M059J (cell line): Measurements from ENCODE around the gene SGK1. TPM values are rescaled to one million over a fixed set of nuclear protein-coding genes. Genes with fewer than 3 reads are reported as not detected.
"Not testable (repeated sequence)": the region's sequence is repeated elsewhere in the genome, so short reads cannot be mapped to it uniquely, and the experiment has no call there.

Experiments used
- DNase-seq: peaks from one replicate; pipeline ENCODE4 v3.0.0-alpha.2; 2012; ENCODE audit warnings: low read depth
- total RNA-seq: library from RNA; depleted of rRNA; stranded (reverse); fragments of >200 nt; shearing (Covaris generic); gene quantifications from 2 replicates; pipeline ENCODE4 v1.2.3, GENCODE V29; 2014

The SGK1 gene
- total RNA-seq, 1 experiment from 2014 or later, result 53.2 TPM

DNA sequence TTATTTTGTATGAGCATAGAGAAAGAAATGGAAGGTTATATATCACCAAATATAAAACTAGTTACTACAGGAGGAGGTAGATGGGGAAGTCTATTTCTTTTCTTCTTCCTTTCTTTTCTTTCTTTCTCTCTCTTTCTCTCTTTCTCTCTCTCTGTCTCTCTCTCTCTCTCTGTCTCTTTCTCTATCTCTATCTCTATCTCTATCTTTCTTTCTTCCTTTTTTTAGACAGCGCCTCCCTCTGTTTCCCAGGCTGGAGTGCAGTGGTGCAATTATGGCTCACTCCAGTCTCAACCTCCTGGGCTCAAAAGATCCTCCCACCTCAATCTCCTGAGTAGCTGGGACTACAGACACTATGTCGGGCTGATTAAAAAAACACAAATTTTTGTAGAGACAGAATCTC, 10.2 kb upstream of the SGK1 start:
- DNase-seq, result no peak

- not testable (repeated sequence) for DNase-seq
Measured at GRCh38 chr6:134326192-134326591, 8.3 kb upstream of the SGK1 start.

- no peak for DNase-seq
Measured at GRCh38 chr6:134324766-134325165, 6.9 kb upstream of the SGK1 start.

DNA sequence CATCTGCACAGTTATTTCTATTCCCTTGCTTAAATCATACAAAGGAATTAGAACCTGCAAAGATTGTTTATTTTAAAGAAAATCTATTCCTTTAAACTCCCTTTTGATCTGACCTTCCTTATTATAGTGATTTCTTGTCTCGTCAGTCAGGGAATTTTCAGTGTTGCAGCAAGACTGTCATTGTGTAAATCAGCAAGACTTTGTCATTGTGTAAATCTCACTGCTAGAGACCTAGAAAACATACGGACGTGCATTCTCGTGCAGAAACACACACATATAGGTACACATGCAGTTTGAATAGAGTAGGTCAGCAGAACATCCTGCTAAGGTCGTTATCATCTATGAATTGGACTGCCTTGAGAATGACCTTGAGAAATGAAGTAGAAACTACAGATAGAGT, 6.2 kb upstream of the SGK1 start:
- DNase-seq, result no peak

DNA sequence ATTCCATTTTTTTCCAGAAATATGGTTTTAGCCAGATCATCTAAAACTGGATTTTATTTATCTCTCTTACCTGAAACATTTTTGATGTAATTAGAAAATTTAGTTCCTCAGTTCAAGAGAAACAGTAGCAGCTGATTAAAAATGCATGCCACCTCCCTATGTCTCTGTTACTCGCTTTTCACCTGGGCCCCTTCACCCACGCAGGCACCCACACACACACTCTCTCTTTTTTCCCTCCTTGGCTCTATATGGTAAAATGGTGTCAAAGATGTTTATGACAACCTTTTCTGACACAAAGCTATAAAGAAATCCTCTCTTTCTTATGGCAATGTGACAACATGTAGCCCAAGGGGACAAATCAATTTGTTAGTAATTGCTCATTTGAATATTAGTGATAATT, 5.8 kb upstream of the SGK1 start:
- no peak for DNase-seq

DNA sequence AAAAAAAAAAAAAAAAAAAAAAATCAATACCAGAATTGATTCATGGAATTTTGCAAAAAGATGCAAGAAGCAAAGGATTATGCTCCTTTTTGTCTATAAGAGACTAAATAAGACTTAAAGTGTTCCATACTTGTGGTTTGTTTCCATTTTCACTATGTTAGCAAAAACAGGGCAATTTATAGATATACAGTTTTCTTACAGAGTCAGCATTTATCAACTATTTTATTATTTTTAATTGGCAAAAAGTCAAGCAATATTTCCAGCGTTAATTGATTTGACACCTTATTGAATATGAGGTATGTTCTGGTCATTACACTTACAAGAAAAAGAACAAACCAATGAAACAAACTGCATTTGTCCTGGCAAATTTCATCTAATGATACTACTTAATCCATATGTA, 5.4 kb upstream of the SGK1 start:
- no peak for DNase-seq

DNA sequence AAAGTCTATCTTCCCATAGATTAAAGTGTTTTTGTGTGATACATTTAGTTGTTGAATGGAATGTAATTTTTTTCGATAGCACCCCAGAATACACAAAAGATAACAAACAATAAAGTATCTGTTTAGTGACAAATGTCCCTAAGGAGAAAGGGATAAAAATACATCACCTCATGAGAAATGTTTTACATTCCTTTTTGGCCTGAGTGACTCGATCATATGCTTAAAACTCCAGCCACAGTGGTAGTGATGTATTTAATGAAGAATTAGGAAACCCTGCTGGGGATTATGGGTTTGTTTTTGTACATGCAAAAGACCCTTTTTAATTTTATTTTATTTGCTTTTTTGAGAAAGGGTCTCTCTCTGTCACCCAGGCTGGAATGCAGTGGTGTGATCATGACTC, 4.3 kb upstream of the SGK1 start:
- DNase-seq, result no peak

DNA sequence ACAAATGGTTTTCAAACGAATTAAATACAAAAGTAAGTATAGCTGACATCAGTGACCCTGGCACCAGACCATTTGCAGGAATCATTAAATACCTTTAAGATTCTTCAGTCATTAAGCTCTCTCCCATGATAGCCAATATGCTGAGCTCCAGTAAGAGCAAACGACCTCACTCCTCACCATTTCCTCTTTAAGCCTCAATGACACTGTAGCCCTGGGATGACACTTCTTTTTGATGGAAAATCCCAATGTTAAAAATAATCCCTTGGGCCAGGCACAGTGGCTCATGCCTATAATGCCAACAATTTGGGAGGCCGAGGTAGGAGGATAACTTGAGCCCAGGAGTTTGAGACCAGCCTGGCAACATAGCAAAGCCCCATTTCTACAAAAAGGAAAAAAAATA, 3.3 kb upstream of the SGK1 start:
- DNase-seq, result no peak

GRCh38 chr6:134319686-134320085, 1.8 kb upstream of the SGK1 start:
- DNase-seq, result not testable (repeated sequence)

DNA sequence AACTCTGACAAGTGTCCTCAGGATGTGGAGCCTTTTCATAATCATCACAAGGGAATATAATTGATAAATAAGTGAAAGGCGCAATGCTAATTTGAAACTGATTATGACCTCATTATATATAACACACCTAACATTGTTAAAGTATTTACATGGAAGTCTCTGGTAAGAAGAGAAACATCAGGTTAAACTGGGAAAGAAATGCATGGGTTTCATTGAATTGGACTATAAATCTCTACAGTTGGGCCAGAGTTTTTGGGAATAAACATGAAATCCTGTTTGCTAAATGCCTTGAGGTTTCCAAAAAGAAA, 1.0 kb upstream of the SGK1 start:
- DNase-seq, result no peak

DNA sequence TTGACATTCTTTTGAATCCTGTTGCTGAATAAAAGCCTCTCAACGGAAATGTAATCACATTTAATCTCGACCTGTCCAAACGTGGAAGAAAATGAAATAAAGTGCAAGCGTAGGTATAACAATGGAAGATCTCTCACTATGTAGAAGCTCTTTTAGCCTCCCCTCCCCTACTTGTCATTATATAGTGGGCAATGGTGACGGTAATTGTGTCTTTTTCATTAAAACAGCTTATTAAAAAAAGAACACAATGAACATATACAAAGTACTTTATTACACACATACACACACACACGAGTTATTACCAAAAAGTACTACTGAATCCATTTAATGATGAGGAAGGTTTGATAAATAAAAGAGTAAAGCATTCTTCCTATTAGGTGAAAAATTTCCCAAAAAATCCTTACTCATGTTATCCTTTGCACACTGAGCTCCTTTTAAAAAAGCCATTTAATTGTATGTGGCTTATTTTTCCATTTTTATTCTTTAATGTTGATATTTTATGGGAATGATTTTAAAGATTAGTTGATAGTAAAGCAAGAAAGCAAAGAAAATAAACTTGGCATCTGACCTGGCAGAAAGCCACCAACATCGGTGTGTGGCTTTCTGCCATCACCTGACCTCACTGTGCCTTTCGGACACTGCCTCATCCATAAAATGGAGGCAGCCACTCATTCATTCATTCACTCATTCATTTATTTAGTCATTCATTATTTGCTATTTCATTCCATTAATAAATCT, 493 bp upstream of the SGK1 start:
- DNase-seq, result no peak

- DNase-seq, result no peak
Measured at GRCh38 chr6:134316733-134317431, 1.0 kb downstream of the SGK1 start.

DNA sequence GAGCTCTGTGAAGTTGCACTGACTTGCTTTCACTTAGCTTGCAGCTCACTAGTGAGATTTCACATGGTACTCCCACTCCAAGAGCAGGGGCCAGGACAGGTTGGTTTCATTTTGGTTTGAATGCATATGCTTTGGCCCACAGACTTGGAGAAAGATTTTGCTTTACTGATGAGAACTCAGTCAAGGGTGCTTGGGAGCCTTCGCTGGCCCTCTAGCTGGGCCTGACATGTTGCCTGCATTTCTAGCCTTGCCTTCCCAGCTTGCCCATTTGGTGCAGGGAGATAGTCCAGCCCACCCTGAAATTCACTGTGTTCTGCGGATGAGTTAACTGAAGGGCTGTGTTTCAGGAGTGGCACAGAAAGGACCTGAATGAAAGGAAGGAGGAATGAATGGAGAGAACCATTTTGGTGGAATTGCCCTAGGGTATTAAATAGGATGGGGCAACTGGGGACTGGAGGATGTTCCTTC, 1.9 kb downstream of the SGK1 start:
- DNase-seq, result no peak

DNA sequence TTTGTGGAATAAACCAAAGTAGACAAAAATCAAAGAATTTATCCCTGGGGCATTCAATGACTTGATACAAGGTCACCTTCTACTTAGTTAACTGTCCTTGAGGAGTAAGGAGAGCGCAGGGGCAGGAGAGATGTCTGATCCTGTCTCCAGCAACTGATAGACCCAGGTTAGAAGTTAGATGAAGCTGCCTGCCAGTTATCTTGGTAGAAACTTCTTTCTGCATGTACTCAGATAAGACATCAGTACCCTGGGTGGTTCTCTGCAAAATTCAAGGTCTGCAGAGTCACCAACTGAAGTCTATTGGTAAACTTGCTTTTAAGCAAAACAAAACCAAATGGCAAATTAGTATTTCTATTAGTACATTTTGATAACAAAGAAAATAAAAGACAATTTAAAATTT, 2.7 kb downstream of the SGK1 start:
- DNase-seq, result no peak

DNA sequence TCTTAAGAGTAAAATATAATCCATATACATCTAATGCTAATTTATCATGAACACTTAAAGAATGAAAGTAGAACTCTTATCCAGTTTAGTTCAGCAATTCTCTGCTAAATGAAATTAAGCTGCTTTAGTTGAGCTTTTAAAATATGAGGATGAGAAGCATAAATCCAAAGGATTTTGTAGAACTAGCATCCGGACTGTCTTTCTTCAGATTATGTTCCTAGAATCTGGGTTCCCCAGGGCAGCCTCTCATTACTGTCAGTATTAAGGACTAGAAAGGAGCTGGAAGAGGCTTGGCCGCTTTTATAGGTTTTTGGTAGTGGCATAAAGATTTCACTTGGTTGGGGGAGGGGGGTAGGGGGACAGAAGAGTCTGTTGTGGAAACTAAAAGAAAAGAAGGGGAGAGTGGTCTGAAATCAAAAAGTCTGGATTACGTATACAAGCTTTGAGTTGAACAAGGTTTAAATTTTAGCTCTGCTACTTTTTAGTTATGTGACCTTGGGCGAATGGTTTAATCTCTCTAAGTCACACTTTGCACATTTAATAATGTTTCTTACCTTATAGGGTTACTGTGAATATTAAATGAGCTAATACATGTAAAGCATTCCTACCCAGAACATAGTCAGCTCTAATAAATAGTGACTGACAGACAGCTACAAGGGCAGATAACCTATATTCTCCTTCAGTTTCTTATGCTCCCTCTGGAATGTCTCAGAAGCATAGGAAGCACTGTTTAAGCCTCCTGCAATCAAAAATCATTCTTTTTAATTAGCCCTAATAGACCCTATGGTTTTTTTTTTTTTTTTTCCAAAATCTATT, 3.7 kb downstream of the SGK1 start:
- DNase-seq, result no peak

DNA sequence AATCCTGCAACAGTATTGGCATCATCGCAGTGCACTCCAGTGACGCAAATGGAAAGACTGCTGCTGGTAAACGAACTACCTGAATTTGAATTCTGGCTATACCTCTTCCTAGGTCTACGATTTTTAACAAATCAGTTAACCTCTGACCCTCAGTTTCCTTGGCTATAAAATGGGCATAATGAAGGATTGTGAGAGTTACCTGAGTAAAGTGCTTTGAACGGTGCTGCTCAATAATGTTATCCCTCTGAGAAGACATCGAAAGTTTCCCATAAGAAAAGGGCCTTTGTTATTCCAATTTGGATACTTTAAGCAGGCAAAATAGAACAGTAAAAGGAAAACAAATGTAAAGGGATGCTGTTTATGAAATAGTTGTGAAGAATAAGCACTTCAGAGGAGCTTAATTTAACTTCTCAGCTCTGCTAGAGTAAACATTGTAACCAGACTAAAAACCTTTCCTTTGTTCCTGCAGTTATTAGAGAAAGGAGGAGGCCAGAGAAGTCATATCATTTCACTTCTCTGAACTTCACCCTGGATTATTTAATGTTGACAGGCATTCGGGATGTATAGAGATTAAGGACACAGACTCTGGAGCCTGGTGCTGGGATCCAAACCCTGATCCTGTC, 5.8 kb downstream of the SGK1 start:
- DNase-seq, result no peak

DNA sequence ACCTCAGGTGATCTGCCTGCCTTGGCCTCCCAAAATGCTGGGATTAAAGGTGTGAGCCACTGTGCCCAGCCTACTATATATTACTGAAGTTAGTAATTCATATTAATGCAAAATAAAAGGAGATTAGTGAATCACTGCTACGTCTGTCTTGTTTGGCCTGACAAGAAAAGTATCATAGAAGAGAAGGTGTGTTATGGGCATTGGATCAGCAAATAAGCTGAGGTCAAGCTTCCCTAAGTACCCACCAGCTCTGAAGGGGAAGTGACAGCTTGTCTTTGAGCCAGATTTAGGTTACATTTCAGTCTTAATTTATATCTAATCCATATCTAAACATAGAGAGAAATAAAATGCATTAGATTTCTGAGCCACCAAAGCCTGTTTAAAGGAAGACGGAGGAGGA, 7.1 kb downstream of the SGK1 start:
- no peak for DNase-seq

DNA sequence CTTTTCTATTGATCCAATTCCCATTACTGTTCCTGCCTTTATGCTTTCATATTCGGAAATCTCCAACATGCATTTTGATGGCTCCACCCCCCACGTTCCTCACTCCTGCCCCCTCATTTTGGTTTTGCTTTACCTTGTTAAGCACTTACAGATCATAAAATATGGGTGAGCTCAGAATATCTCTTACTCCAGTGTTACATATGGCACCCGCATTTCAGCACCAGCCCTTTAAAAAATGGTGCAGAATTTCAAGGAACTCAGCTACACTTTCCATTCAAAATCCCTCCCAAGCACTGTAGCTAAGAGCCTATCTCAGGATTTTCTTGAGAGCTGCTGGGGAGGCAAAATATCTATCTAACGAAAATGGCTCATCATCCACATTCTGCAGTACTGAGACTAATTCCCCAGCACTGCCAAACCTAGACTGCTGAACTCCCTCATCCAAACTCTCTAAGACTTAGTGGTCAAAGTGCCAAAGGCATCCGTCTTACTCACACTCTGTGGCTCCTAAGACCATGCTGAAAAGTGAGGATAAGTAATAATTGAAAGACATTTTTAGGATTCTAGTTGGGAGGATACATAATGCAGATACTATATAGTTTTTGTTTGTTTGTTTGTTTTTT, 7.8 kb downstream of the SGK1 start:
- peak; percentile 55 for DNase-seq

GRCh38 chr6:134309227-134309626, 8.7 kb downstream of the SGK1 start:
- no peak for DNase-seq

DNA sequence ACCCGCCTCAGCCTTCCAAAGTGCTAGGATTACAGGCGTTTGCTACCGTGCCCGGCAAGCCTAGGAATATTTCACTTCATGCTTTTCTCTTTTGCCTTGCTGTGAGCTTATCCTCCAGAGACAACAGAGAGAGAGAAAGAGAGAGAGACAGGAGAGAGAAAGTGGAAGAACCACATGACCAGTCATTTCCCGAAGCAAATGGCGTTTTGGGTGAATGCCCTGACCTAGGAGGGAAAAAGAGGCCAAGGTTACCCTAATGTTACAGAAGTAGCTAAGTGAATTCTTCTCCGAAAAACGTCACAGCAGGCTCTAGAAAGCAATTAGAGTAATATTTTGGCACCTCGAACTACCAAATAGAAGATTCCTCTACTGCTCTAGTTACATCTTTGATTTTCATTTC, 9.1 kb downstream of the SGK1 start:
- no peak for DNase-seq

- no peak for DNase-seq
Measured at GRCh38 chr6:134307870-134308269, 10.0 kb downstream of the SGK1 start.

DNA sequence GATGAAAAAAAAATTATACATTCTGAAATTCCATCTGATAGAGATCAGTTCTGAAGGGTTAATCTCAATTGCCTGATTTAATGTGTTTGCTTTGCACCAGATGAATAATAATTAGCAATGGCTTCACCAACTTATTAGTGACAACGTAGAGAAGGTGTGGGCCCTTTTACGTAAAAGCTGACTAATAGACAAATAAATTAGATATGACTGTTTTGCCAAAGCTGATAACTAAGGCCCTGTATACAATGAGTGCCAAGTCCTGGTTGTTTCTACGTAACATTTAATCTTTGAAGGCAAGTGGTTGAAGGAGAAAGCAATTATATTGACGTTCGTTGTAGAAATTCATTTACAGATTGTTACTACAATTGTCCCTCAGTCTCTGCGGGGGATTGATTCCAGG, 10.8 kb downstream of the SGK1 start:
- no peak for DNase-seq
